Ovary (tissue), 9 donors: ENCODE results near the gene ERF. TPM values are rescaled to one million over a fixed set of nuclear protein-coding genes. Genes with fewer than 3 reads are reported as not detected.

Source experiments
- DNase-seq, 5 donors: peaks; one replicate each; pipeline ENCODE4 v3.0.0-alpha.2; 2019 to 2020
- H3K27ac ChIP-seq, 2 donors: fragments of 200-600 bp; one replicate each; pipeline versions ENCODE4 v1.5.1 to v1.8.0; 2019 to 2022
- H3K27me3 ChIP-seq: fragments of 200-600 bp; one replicate; pipeline ENCODE4 v1.8.0; 2022
- H3K36me3 ChIP-seq: fragments of 200-600 bp; sonication (generic); one replicate; pipeline ENCODE4 v1.5.1; 2019
- H3K4me1 ChIP-seq: one replicate; pipeline ENCODE4 v1.8.1; 2013; ENCODE audit warnings: mild to moderate bottlenecking, moderate library complexity; ENCODE audit not compliant: insufficient read depth
- H3K4me3 ChIP-seq: fragments of 200-600 bp; sonication (generic); one replicate; pipeline ENCODE4 v1.5.1; 2017
- H3K9me3 ChIP-seq, 2 donors: fragments of 200-600 bp in 1 of 2; sonication (generic) in 1 of 2; one replicate each; pipeline versions ENCODE4 v1.5.1 to v1.8.1; 2013 to 2019; ENCODE audit warnings: mild to moderate bottlenecking in 1 of 2, moderate library complexity in 1 of 2
- EP300 ChIP-seq: sonication (generic); formaldehyde crosslinking; IDR thresholded peaks from one replicate; pipeline ENCODE4 v1.6.1; 2017; ENCODE audit warnings: antibody characterized with exemption
- POLR2A ChIP-seq: fragments of 450-650 bp; IDR thresholded peaks from one replicate; pipeline ENCODE4 v1.6.1; 2017; ENCODE audit warnings: antibody characterized with exemption, mild to moderate bottlenecking, moderate library complexity
- WGBS, 3 donors: extraction: QIAGEN DNeasy Blood & Tissue Kit in 1 of 3; methylation state at CpG; one replicate each; pipeline versions ENCODE4 v1.1.5 to v1.1.7; 2013 to 2017; 5-methylcytosine and 5-hydroxymethylcytosine counted together
- intact Hi-C, 4 donors: fragments of 100-400 bp; cut with DNase I; formaldehyde crosslinking; loops; one replicate each; pipeline versions ENCODE4 v1.11.0 to v1.15.1; 2022 to 2023
- polyA plus RNA-seq, 2 donors: library from polyadenylated mRNA; stranded (reverse); fragments of 200-250 nt in 1 of 2; fragments of 350-450 nt in 1 of 2; fragmentation: Illumina TruSeq in 1 of 2; extraction: RNeasy Lipid Tissue Mini Kit (QIAGEN cat#74804) in 1 of 2; gene quantifications; one replicate each; pipeline ENCODE4 v1.2.3, GENCODE V29; 2013 to 2014
- total RNA-seq, 7 donors: library from RNA; depleted of rRNA in 2 of 7; stranded (reverse); fragments of >200 nt in 2 of 7; fragmentation: NEBNext Ultra II Directional in 3 of 7; extraction: Animal tissue kit (Norgen Biotek cat#: 25700) in 3 of 7; gene quantifications; one replicate each; pipeline versions ENCODE4 v1.1.0 to v1.2.4, GENCODE V29; 2016 to 2023
- TF ChIP-seq, protein P1 (sequence below), 3 donors: fragments of 450-650 bp in 2 of 3; fragments of 200-600 bp in 1 of 3; IDR thresholded peaks; one replicate each; pipeline versions ENCODE4 v1.5.1 to v1.8.0; 2016 to 2022; ENCODE audit warnings: antibody characterized with exemption in 3 of 3, mild to moderate bottlenecking in 1 of 3
- donor health status: DM: no; HTN: no; CAD: no; lungs with moderate emphysema.
- donor health status: DM: no; HTN: no; CAD: no.
- donor health status: Bipolar disorder and iron deficiency.
- donor health status: DM: yes; HTN: yes; CAD: no.
- donor health status: DM: no; HTN: no; CAD: no.
- donor health status: DM: yes; HTN: yes; CAD: no.

ERF gene
- total and polyA plus RNA-seq, 9 donors: 23.1 to 110 (median 57.7) TPM

DNA sequence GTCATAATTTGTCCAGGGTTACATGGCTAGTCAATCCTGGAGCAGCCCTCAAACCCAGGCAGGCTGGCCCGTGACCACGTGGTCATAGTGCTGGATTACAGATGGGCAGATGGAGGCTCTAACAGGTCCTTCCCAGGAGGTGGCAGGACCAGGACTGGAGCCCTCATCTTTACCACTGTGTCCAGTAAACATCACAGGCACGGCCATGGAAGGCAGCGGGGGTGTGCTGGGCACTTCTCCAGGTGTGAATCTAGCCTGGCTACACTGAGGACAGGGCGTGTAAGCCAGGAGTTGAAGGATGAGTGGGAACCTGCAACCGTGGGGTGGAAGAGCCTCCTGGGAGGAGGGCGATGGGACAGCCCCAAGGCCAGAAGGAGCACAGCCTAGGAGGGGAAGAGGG is 20.2 kb upstream of the ERF start:
- no peaks in the 10 kb centered on the region for H3K27me3 ChIP-seq
- H3K4me3 ChIP-seq: no peak overlapping the region
- intact Hi-C loops: no loop called here
- 60 to 64% (median 62%) methylated on average over 7 of the region's 7 CpGs for WGBS, 3 donors
- peaks cover 8% of the 10 kb centered on the region for H3K4me1 ChIP-seq
- TF ChIP-seq EP300 (no peak), POLR2A (no peak)
- TF ChIP-seq, protein P1, sequence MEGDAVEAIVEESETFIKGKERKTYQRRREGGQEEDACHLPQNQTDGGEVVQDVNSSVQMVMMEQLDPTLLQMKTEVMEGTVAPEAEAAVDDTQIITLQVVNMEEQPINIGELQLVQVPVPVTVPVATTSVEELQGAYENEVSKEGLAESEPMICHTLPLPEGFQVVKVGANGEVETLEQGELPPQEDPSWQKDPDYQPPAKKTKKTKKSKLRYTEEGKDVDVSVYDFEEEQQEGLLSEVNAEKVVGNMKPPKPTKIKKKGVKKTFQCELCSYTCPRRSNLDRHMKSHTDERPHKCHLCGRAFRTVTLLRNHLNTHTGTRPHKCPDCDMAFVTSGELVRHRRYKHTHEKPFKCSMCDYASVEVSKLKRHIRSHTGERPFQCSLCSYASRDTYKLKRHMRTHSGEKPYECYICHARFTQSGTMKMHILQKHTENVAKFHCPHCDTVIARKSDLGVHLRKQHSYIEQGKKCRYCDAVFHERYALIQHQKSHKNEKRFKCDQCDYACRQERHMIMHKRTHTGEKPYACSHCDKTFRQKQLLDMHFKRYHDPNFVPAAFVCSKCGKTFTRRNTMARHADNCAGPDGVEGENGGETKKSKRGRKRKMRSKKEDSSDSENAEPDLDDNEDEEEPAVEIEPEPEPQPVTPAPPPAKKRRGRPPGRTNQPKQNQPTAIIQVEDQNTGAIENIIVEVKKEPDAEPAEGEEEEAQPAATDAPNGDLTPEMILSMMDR (IDR thresholded peaks at IDR 0.05): no peak
- DNase-seq: peak in 2 of 5 donors; percentile 24 to 35
- H3K27ac ChIP-seq: no peak overlapping the region
- no peaks in the 10 kb centered on the region for H3K36me3 ChIP-seq
- H3K9me3 ChIP-seq: no peaks in the 10 kb centered on the region

DNA sequence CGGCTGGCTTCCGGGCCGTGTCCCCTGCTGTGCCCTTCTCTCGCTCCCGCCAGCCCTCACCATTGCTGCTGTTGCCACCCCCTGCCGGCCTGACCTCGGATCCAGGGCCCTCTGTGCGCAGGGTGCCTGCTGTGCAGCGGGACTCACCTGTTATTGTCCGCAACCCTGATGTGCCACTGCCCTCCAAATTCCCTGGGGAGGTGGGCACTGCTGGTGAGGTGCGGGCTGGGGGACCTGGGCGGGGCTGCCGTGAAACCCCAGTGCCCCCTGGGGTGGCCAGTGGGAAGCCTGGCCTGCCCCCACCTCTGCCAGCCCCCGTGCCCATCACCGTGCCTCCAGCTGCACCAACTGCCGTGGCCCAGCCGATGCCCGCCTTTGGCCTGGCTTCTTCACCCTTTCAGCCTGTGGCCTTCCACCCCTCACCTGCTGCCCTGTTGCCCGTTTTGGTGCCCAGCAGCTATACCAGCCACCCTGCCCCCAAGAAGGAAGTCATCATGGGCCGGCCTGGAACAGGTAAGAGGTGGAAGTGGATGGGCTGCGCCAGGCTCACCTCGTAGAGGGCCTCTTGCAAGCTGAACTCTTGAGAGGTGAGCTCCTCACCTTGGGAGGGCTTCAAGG is 19.2 kb upstream of the ERF start:
- intact Hi-C loops: no loop called here
- 86 to 90% (median 88%) methylated on average over 22 of the region's 22 CpGs for WGBS, 3 donors
- Histone ChIP-seq H3K27me3 (no peaks in the 10 kb centered on the region), H3K4me1 (peaks cover 4% of the 10 kb centered on the region), H3K36me3 (no peaks in the 10 kb centered on the region), H3K27ac (no peak overlapping the region), H3K9me3 (no peaks in the 10 kb centered on the region), H3K4me3 (no peak overlapping the region)
- no peak for TF ChIP-seq EP300
- no peak for TF ChIP-seq POLR2A
- TF ChIP-seq, protein P1 (IDR thresholded peaks at IDR 0.05): no peak
- DNase-seq: peak in 3 of 5 donors; percentile 20 to 42 (median 23)

GRCh38 chr19:42273407-42274064 is 18.6 kb upstream of the ERF start:
- Histone ChIP-seq H3K27ac (no peak overlapping the region), H3K9me3 (no peaks in the 10 kb centered on the region), H3K4me3 (no peak overlapping the region), H3K36me3 (no peaks in the 10 kb centered on the region), H3K4me1 (peaks cover 4% of the 10 kb centered on the region), H3K27me3 (no peaks in the 10 kb centered on the region)
- peak in 2 of 5 donors; percentile 29 to 34 for DNase-seq
- WGBS, 3 donors: 91 to 95% (median 93%) methylated on average over 42 to 43 of the region's 43 CpGs
- intact Hi-C loops: no loop called here
- TF ChIP-seq POLR2A (no peak), EP300 (no peak)
- TF ChIP-seq, protein P1 (IDR thresholded peaks at IDR 0.05): no peak

DNA sequence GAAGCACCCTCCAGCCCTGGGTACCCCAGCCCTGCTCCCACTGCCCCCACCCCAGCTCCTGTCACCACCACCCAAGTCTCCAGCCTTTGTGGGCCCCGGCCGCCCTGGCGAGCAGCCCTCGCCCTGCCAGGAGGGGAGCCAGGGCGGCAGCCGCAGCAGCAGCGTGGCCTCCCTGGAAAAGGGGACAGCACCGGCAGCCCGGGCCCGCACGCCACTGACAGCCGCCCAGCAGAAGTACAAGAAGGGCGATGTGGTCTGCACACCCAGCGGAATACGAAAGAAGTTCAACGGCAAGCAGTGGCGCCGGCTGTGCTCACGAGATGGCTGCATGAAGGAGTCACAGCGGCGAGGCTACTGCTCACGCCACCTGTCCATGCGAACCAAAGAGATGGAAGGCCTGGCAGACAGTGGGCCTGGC is 18.1 kb upstream of the ERF start:
- Histone ChIP-seq H3K4me1 (peaks cover 4% of the 10 kb centered on the region), H3K4me3 (no peak overlapping the region), H3K36me3 (no peaks in the 10 kb centered on the region), H3K9me3 (no peaks in the 10 kb centered on the region), H3K27me3 (no peaks in the 10 kb centered on the region), H3K27ac (no peak overlapping the region)
- DNase-seq: peak in 2 of 5 donors; percentile 20 to 31
- 92 to 95% (median 95%) methylated on average over 23 of the region's 23 CpGs for WGBS, 3 donors
- intact Hi-C loops: no loop called here
- TF ChIP-seq EP300: no peak

- Histone ChIP-seq H3K27me3 (no peaks in the 10 kb centered on the region), H3K4me1 (peaks cover 5% of the 10 kb centered on the region), H3K9me3 (no peaks in the 10 kb centered on the region), H3K27ac (no peak overlapping the region), H3K4me3 (no peak overlapping the region), H3K36me3 (no peaks in the 10 kb centered on the region)
- intact Hi-C loops: no loop called here
- TF ChIP-seq, protein P1 (IDR thresholded peaks at IDR 0.05): no peak
- TF ChIP-seq POLR2A: no peak
- TF ChIP-seq EP300: no peak
- peak in 1 of 5 donors; percentile 23 for DNase-seq
- 60 to 70% (median 60%) methylated on average over 7 to 9 of the region's 9 CpGs for WGBS, 3 donors
These were observed 17.6 kb upstream of the ERF start for GRCh38 chr19:42272535-42272897.
